H1 (cell line): ENCODE measurements around the gene LTN1.

Experiments used
- CHD1 ChIP-seq: IDR thresholded peaks from 2 replicates; pipeline ENCODE4 v1.6.1; 2012; ENCODE audit warnings: low read depth, low read length, improper control_type of control experiment
- FOSL1 ChIP-seq: IDR thresholded peaks from 2 replicates; pipeline ENCODE4 v1.6.1; 2011; ENCODE audit warnings: mild to moderate bottlenecking, low read depth, low read length, moderate library complexity; ENCODE audit not compliant: insufficient read depth
- TF ChIP-seq, protein P1 (sequence below), 3 experiments: IDR thresholded peaks; 1 replicate in 2 of 3; 2 replicates in 1 of 3; pipeline versions ENCODE4 v1.5.1 to v1.6.1; 2011; ENCODE audit warnings: low read length in 3 of 3, mild to moderate bottlenecking in 3 of 3, inconsistent platforms in 2 of 3, low read depth in 1 of 3, moderate library complexity in 1 of 3; ENCODE audit not compliant: insufficient read depth in 1 of 3; ENCODE audit errors: control extremely low read depth in 1 of 3

DNA sequence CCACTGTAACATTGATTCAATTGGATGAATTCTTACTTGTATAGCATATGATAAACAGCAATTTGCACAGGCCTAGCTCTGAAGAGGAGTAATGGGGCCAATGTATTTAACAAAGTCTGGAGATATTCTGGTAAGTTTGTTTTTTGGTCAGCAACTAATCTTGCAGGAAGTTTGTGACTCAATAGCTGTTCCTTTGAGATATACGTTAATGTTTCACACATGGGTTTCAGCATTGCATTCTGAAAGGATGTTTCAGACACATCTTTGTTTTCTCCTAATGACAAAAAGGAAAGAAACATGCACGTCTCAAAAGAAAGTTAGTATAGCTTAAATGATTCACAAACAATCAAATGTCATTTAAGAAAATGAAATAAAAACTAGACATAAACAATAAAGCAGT is 49.0 kb downstream of the LTN1 start:
- TF ChIP-seq, protein P1, sequence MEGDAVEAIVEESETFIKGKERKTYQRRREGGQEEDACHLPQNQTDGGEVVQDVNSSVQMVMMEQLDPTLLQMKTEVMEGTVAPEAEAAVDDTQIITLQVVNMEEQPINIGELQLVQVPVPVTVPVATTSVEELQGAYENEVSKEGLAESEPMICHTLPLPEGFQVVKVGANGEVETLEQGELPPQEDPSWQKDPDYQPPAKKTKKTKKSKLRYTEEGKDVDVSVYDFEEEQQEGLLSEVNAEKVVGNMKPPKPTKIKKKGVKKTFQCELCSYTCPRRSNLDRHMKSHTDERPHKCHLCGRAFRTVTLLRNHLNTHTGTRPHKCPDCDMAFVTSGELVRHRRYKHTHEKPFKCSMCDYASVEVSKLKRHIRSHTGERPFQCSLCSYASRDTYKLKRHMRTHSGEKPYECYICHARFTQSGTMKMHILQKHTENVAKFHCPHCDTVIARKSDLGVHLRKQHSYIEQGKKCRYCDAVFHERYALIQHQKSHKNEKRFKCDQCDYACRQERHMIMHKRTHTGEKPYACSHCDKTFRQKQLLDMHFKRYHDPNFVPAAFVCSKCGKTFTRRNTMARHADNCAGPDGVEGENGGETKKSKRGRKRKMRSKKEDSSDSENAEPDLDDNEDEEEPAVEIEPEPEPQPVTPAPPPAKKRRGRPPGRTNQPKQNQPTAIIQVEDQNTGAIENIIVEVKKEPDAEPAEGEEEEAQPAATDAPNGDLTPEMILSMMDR (IDR thresholded peaks at IDR 0.05; ENCODE audit: control extremely low read depth in 1 of 3, insufficient read depth in 1 of 3, low read depth in 1 of 3, low read length in 3 of 3), result no peak
- TF ChIP-seq CHD1 (no peak), FOSL1 (no peak)
